Body of pancreas (tissue), 4 donors: ENCODE results near the gene MRPL46. TPM values are rescaled to one million over a fixed set of nuclear protein-coding genes. Genes with fewer than 3 reads are reported as not detected.

ENCODE experiments used
- ATAC-seq: fragments of 150-250 bp; one replicate; pipeline ENCODE4 v1.9.1; 2016
- DNase-seq, 4 donors: peaks; one replicate each; pipeline ENCODE4 v3.0.0-alpha.2; 2019
- H3K27ac ChIP-seq, 4 donors: fragments of 200-600 bp; sonication (generic); 1 replicate in 3 of 4; 2 replicates in 1 of 4; pipeline versions ENCODE4 v1.5.1 to v1.6.1; 2016 to 2019; ENCODE audit warnings: mild to moderate bottlenecking in 1 of 4, mixed read lengths in 1 of 4, moderate library complexity in 1 of 4
- H3K27me3 ChIP-seq, 2 donors: fragments of 200-600 bp; sonication (generic); one replicate each; pipeline ENCODE4 v1.6.0; 2016; ENCODE audit warnings: mild to moderate bottlenecking in 1 of 2
- H3K36me3 ChIP-seq, 2 donors: fragments of 200-600 bp; sonication (generic); replicated peaks in 1 of 2; 2 replicates each; pipeline ENCODE4 v1.5.1; 2016; ENCODE audit warnings: low read depth in 2 of 2; ENCODE audit not compliant: insufficient read depth in 1 of 2
- H3K4me1 ChIP-seq: fragments of 200-600 bp; sonication (generic); one replicate; pipeline ENCODE4 v1.6.0; 2016
- H3K4me3 ChIP-seq, 2 donors: fragments of 200-600 bp; sonication (generic); 1 replicate in 1 of 2; 2 replicates in 1 of 2; pipeline ENCODE4 v1.5.1; 2016 to 2019
- H3K9me3 ChIP-seq, 3 donors: fragments of 200-600 bp; sonication (generic); 1 replicate in 2 of 3; 2 replicates in 1 of 3; pipeline ENCODE4 v1.5.1; 2016
- POLR2A ChIP-seq, 3 donors: fragments of 450-650 bp; IDR thresholded peaks; one replicate each; pipeline ENCODE4 v1.6.1; 2016; ENCODE audit warnings: antibody characterized with exemption in 3 of 3, mild to moderate bottlenecking in 2 of 3
- WGBS, 2 donors: methylation state at CpG; one replicate each; pipeline ENCODE4 v1.1.5; 2017; 5-methylcytosine and 5-hydroxymethylcytosine counted together
- intact Hi-C: fragments of 100-400 bp; cut with DNase I; formaldehyde crosslinking; loops from one replicate; pipeline ENCODE4 v1.15.1; 2023
- total RNA-seq, 2 donors: library from RNA; depleted of rRNA; stranded (reverse); fragments of >200 nt; gene quantifications; one replicate each; pipeline ENCODE4 v1.1.0, GENCODE V29; 2016
- TF ChIP-seq, protein P1 (sequence below), 7 experiments: fragments of 450-650 bp in 4 of 7; fragments of 200-600 bp in 3 of 7; sonication (generic) in 3 of 7; IDR thresholded peaks; one replicate each; pipeline ENCODE4 v1.5.1; 2016 to 2019; ENCODE audit warnings: antibody characterized with exemption in 7 of 7

The MRPL46 gene
- total RNA-seq, 2 donors from 2014 or later, result 9.6 to 16.2 TPM

GRCh38 chr15:88490036-88490435, 22.8 kb upstream of the MRPL46 start:
- no peaks in the 10 kb centered on the region for H3K4me1 ChIP-seq
- intact Hi-C loops, result no loop called here
- no peaks in the 10 kb centered on the region for H3K9me3 ChIP-seq
- ATAC-seq (no peak), DNase-seq (no peak)
- no peaks in the 10 kb centered on the region for H3K36me3 ChIP-seq
- no peaks in the 10 kb centered on the region for H3K27me3 ChIP-seq
- H3K27ac ChIP-seq, result no peak overlapping the region
- 80 to 87% methylated on average over 3 of the region's 3 CpGs for WGBS, 2 donors
- no peak overlapping the region for H3K4me3 ChIP-seq
- TF ChIP-seq POLR2A (IDR thresholded peaks at IDR 0.05), result no peak
- TF ChIP-seq, protein P1, sequence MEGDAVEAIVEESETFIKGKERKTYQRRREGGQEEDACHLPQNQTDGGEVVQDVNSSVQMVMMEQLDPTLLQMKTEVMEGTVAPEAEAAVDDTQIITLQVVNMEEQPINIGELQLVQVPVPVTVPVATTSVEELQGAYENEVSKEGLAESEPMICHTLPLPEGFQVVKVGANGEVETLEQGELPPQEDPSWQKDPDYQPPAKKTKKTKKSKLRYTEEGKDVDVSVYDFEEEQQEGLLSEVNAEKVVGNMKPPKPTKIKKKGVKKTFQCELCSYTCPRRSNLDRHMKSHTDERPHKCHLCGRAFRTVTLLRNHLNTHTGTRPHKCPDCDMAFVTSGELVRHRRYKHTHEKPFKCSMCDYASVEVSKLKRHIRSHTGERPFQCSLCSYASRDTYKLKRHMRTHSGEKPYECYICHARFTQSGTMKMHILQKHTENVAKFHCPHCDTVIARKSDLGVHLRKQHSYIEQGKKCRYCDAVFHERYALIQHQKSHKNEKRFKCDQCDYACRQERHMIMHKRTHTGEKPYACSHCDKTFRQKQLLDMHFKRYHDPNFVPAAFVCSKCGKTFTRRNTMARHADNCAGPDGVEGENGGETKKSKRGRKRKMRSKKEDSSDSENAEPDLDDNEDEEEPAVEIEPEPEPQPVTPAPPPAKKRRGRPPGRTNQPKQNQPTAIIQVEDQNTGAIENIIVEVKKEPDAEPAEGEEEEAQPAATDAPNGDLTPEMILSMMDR (IDR thresholded peaks at IDR 0.05), result no peak

- ATAC-seq (no peak), DNase-seq (no peak)
- Histone ChIP-seq H3K9me3 (no peaks in the 10 kb centered on the region), H3K36me3 (no peaks in the 10 kb centered on the region), H3K4me1 (no peaks in the 10 kb centered on the region), H3K4me3 (no peak overlapping the region), H3K27me3 (no peaks in the 10 kb centered on the region), H3K27ac (no peak overlapping the region)
- no peak for TF ChIP-seq POLR2A (IDR thresholded peaks at IDR 0.05)
- TF ChIP-seq, protein P1 (IDR thresholded peaks at IDR 0.05), result no peak
- 76 to 93% methylated on average over 3 to 4 of the region's 4 CpGs for WGBS, 2 donors
- intact Hi-C loops, result no loop called here
These were observed 22.1 kb upstream of the MRPL46 start for GRCh38 chr15:88489321-88489720.

GRCh38 chr15:88487796-88488523, 20.8 kb upstream of the MRPL46 start:
- Histone ChIP-seq H3K36me3 (no peaks in the 10 kb centered on the region), H3K4me1 (no peaks in the 10 kb centered on the region), H3K4me3 (no peak overlapping the region), H3K27ac (no peak overlapping the region), H3K27me3 (no peaks in the 10 kb centered on the region), H3K9me3 (no peaks in the 10 kb centered on the region)
- TF ChIP-seq, protein P1 (IDR thresholded peaks at IDR 0.05), result no peak
- TF ChIP-seq POLR2A (IDR thresholded peaks at IDR 0.05), result no peak
- intact Hi-C loops, result no loop called here
- no peak for ATAC-seq
- whole genome bisulfite sequencing, 2 donors, result 67 to 72% methylated on average over 11 of the region's 11 CpGs
- no peak for DNase-seq

DNA sequence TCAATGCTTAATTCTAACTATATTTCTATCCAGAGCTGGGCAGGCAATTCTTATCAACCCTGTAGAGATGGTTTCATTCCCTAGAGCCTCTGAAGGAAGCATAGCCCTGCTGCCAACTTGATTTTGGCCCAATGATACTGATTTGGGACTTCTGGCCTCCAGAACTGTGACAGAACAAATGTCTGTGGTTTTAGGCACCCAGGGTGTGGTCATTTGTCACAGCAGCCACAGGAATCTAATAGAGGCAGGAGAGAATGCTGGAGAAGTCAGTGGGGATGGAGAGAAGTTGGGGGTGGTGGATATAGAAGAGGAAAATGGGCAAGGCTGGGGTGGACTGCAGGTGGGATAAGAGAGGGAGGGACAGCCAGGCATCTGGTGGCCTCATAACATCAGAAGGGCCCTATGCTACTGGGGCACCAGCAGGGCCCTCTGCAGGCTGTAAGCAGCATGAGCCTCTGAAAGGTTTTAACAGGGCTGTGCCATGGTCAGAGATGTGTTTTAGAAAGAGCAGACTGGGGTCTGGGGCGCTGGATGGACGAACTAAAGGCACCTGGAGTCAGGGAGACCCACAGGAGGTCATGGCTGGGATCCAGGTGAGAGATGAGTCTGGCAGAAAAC, 20.1 kb upstream of the MRPL46 start:
- intact Hi-C loops, result no loop called here
- H3K27me3 ChIP-seq, result no peaks in the 10 kb centered on the region
- no peaks in the 10 kb centered on the region for H3K4me1 ChIP-seq
- ATAC-seq, result no peak
- H3K27ac ChIP-seq, result no peak overlapping the region
- H3K36me3 ChIP-seq, result no peaks in the 10 kb centered on the region
- H3K9me3 ChIP-seq, result no peaks in the 10 kb centered on the region
- DNase-seq, result no peak
- 66 to 68% methylated on average over 2 of the region's 2 CpGs for WGBS, 2 donors
- TF ChIP-seq, protein P1 (IDR thresholded peaks at IDR 0.05), result no peak
- TF ChIP-seq POLR2A (IDR thresholded peaks at IDR 0.05), result no peak
- H3K4me3 ChIP-seq, result no peak overlapping the region
